ENCODE measurements around the gene RFX4. TPM values are rescaled to one million over a fixed set of nuclear protein-coding genes. Genes with fewer than 3 reads are reported as not detected.

Gene RFX4
- total and polyA plus RNA-seq, 9 of the 15 experiments (the other 6 are each of a cell fraction or from before 2014, with no cell fraction given): not detected

GRCh38 chr12:106745181-106745745 is 162.5 kb downstream of the RFX4 start (continued):
- TF ChIP-seq ZNF512 (tag; IDR thresholded peaks at IDR 0.05) (no peak), MCM5 (IDR thresholded peaks at IDR 0.05; ENCODE audit: low read depth) (no peak), RBBP5 (IDR thresholded peaks at IDR 0.05; ENCODE audit: borderline replicate concordance, insufficient read depth, low read length, poor library complexity, severe bottlenecking) (no peak), WHSC1 (IDR thresholded peaks at IDR 0.05; ENCODE audit: low read length) (no peak), NCOA2 (IDR thresholded peaks at IDR 0.05; ENCODE audit: partially characterized antibody in 2 of 2) (no peak), ZNF609 (CRISPR knock-in tag; IDR thresholded peaks at IDR 0.05; ENCODE audit: borderline replicate concordance) (no peak)
